ENCODE data around the gene MSH6.

- TF ChIP-seq CTCF (conservative IDR thresholded peaks at IDR 0.05; ENCODE audit: low read length) (no peak), EZH2phosphoT487 (IDR thresholded peaks at IDR 0.05; ENCODE audit: borderline replicate concordance, low read depth, low read length) (no peak)
Observed at GRCh38 chr2:47744074-47744473, 38.9 kb upstream of the MSH6 start.

Data from OCI-LY7 (cell line).